HG03575 (cell line): ENCODE results near the gene CLMP.
A peak's percentile ranks its signal among the peaks of the same experiment; 100 is the strongest.
"Not testable (repeated sequence)": the region's sequence is repeated elsewhere in the genome, so short reads cannot be mapped to it uniquely, and the experiment has no call there.

Experiments used
- ATAC-seq: cut with Tn5 transposase; IDR thresholded peaks from one replicate; pipeline ENCODE4 v1.9.1; 2021; ENCODE audit not compliant: unreplicated experiment, insufficient number of reproducible peaks, low FRiP score; ENCODE audit errors: extremely low read depth

The CLMP gene

GRCh38 chr11:123104697-123105096 is 90.4 kb downstream of the CLMP start:
- no peak for ATAC-seq

GRCh38 chr11:123103326-123103980 is 91.6 kb downstream of the CLMP start:
- ATAC-seq: no peak

GRCh38 chr11:123100379-123101085 is 94.5 kb downstream of the CLMP start:
- ATAC-seq: no peak

- ATAC-seq: no peak
Measured at GRCh38 chr11:123098990-123099389, 96.1 kb downstream of the CLMP start.

- no peak for ATAC-seq
Measured at GRCh38 chr11:123093739-123094138, 101.3 kb downstream of the CLMP start.

GRCh38 chr11:123091506-123091905 is 103.5 kb downstream of the CLMP start:
- no peak for ATAC-seq

GRCh38 chr11:123090168-123090567 is 104.9 kb downstream of the CLMP start:
- not testable (repeated sequence) for ATAC-seq

- ATAC-seq: not testable (repeated sequence)
Measured at GRCh38 chr11:123088896-123089295, 106.2 kb downstream of the CLMP start.

- peak; percentile 64 for ATAC-seq
Measured at GRCh38 chr11:123087657-123088056, 107.4 kb downstream of the CLMP start.

- no peak for ATAC-seq
Measured at GRCh38 chr11:123086305-123086704, 108.7 kb downstream of the CLMP start.

- ATAC-seq: no peak
Measured at GRCh38 chr11:123085497-123085896, 109.6 kb downstream of the CLMP start.

- no peak for ATAC-seq
Measured at GRCh38 chr11:123084454-123084853, 110.6 kb downstream of the CLMP start.

- no peak for ATAC-seq
Measured at GRCh38 chr11:123083623-123084029, 111.4 kb downstream of the CLMP start.

- no peak for ATAC-seq
Measured at GRCh38 chr11:123082977-123083376, 112.1 kb downstream of the CLMP start.

GRCh38 chr11:123080015-123080414 is 115.0 kb downstream of the CLMP start:
- ATAC-seq: no peak

GRCh38 chr11:123076484-123076883 is 118.6 kb downstream of the CLMP start:
- no peak for ATAC-seq

GRCh38 chr11:123073343-123074057 is 121.5 kb downstream of the CLMP start:
- no peak for ATAC-seq

- no peak for ATAC-seq
Measured at GRCh38 chr11:123072762-123073161, 122.3 kb downstream of the CLMP start.

- ATAC-seq: no peak
Measured at GRCh38 chr11:123072332-123072761, 122.7 kb downstream of the CLMP start.
